Measurements from ENCODE around the gene ZCCHC2. TPM values are rescaled to one million over a fixed set of nuclear protein-coding genes. Genes with fewer than 3 reads are reported as not detected.
A peak's percentile ranks its signal among the peaks of the same experiment; 100 is the strongest.

ZCCHC2 gene
- total RNA-seq, 1 experiment from 2014 or later: 20.6 TPM

- Histone ChIP-seq H3K27me3 (ENCODE audit: low read length) (no peaks in the 10 kb centered on the region), H3K9me2 (replicated peaks; ENCODE audit: insufficient read depth, low read length) (no peaks in the 10 kb centered on the region), H3K36me3 (ENCODE audit: insufficient read depth, low read length) (no peaks in the 10 kb centered on the region), H3K4me1 (ENCODE audit: low read length) (peaks cover 7% of the 10 kb centered on the region), H3K27ac (ENCODE audit: low read length) (no peak overlapping the region), H3K9me3 (ENCODE audit: low read length) (no peaks in the 10 kb centered on the region), H2AFZ (ENCODE audit: low read length) (no peak overlapping the region), H4K20me1 (ENCODE audit: insufficient read depth, low read depth, low read length) (no peaks in the 10 kb centered on the region), H3K4me2 (ENCODE audit: low read depth, low read length, poor library complexity, severe bottlenecking) (no peak overlapping the region), H3K9ac (ENCODE audit: low read length) (no peak overlapping the region), H3K79me2 (ENCODE audit: low read length) (no peaks in the 10 kb centered on the region), H3K4me3 (ENCODE audit: low read length) (no peak overlapping the region)
- DNase-seq: peak; percentile 43
These were observed 90.0 kb downstream of the ZCCHC2 start for GRCh38 chr18:62612776-62613175.

DNA sequence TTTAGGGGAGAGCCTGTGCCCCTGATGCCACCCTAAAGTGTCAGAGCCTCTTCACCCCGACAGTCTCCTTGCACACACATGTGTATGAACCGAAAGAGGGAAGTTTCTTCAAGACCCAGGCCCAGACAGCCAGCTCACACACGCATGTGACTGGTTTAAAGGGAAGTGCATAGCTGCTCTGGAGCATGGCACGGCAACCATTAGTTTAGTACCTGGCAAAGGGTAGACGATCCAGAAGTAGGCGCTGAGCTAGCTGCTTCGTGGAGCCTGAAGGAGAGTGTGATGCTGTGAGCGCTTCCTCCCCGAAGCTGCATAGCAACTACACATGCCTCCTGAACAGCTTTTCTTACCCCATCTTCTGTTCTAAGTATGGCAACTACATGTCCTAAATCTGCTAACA is 91.7 kb downstream of the ZCCHC2 start:
- no peak overlapping the region for H3K9ac ChIP-seq (ENCODE audit: low read length)
- no peak overlapping the region for H3K4me3 ChIP-seq (ENCODE audit: low read length)
- no peaks in the 10 kb centered on the region for H3K36me3 ChIP-seq (ENCODE audit: insufficient read depth, low read length)
- H3K27ac ChIP-seq (ENCODE audit: low read length): no peak overlapping the region
- no peaks in the 10 kb centered on the region for H3K9me3 ChIP-seq (ENCODE audit: low read length)
- no peaks in the 10 kb centered on the region for H3K27me3 ChIP-seq (ENCODE audit: low read length)
- peaks cover 7% of the 10 kb centered on the region for H3K4me1 ChIP-seq (ENCODE audit: low read length)
- DNase-seq: no peak
- no peaks in the 10 kb centered on the region for H3K9me2 ChIP-seq (replicated peaks; ENCODE audit: insufficient read depth, low read length)
- H4K20me1 ChIP-seq (ENCODE audit: insufficient read depth, low read depth, low read length): no peaks in the 10 kb centered on the region
- H3K79me2 ChIP-seq (ENCODE audit: low read length): no peaks in the 10 kb centered on the region
- H3K4me2 ChIP-seq (ENCODE audit: low read depth, low read length, poor library complexity, severe bottlenecking): no peak overlapping the region
- no peak overlapping the region for H2AFZ ChIP-seq (ENCODE audit: low read length)

DNA sequence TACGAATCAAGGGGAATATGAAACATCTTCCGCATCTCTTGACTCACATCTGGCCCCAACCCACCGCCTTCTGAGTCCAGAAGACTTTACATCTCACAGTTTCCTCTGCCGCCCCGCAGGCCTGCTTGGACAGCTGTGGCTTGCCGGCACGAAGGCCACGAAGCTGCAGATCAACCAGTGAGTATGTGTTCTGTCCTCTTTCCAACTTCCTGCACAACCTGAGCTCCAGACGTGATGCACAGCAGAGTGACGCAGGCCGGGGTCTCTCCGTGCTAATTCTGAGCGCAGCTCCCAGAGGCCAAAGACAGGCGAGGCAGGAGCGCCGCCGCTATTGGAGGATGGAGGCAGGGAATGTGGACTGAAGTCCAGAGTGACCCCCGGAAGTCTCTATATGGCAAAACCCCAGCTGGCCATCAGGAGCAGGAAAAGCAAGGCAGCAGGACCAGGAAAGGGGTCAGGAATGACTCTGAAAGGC is 93.5 kb downstream of the ZCCHC2 start:
- DNase-seq: no peak
- Histone ChIP-seq H3K4me1 (ENCODE audit: low read length) (peaks cover 7% of the 10 kb centered on the region), H3K9ac (ENCODE audit: low read length) (no peak overlapping the region), H3K36me3 (ENCODE audit: insufficient read depth, low read length) (no peaks in the 10 kb centered on the region), H3K4me3 (ENCODE audit: low read length) (no peak overlapping the region), H4K20me1 (ENCODE audit: insufficient read depth, low read depth, low read length) (no peaks in the 10 kb centered on the region), H3K4me2 (ENCODE audit: low read depth, low read length, poor library complexity, severe bottlenecking) (no peak overlapping the region), H3K27me3 (ENCODE audit: low read length) (no peaks in the 10 kb centered on the region), H3K9me3 (ENCODE audit: low read length) (no peaks in the 10 kb centered on the region), H3K79me2 (ENCODE audit: low read length) (no peaks in the 10 kb centered on the region), H2AFZ (ENCODE audit: low read length) (no peak overlapping the region), H3K9me2 (replicated peaks; ENCODE audit: insufficient read depth, low read length) (no peaks in the 10 kb centered on the region), H3K27ac (ENCODE audit: low read length) (no peak overlapping the region)

DNA sequence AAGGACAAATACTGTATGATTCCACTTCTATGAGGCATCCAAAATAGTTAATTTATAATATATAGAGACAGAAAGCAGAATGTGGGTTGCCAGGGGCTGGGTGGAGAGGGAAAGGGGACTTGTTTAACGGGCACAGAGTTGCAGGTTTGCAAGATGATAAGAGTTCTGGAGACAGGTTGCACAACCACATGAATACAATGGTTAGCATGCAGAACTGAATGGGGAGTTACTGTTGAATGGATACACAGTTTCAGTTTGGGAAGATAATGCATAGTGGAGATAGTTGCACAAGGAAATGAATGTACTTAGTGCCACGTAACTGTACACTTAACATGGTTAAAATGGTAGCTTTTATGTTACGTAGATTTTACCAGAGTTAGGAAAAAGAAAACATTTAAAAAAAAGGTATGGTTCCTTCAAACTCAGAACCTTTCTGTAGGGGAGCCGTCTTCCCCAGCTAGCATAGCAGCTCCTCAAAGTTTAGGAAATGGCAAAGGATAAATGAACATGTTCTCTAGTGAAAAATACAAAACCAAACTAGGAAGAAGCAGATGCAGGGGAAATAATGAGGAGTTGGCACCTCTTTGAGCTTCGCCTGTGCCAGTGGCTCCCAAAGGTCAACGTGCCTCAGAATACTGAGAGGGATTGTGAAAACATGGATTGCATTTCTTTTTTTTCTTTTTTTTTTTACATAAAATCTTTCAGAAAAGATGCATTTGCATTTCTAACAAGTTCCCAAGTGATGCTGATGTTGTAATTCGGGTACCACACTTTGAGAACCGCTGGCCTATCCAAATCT is 95.2 kb downstream of the ZCCHC2 start:
- H3K79me2 ChIP-seq (ENCODE audit: low read length): no peaks in the 10 kb centered on the region
- H3K9ac ChIP-seq (ENCODE audit: low read length): no peak overlapping the region
- no peak overlapping the region for H3K4me2 ChIP-seq (ENCODE audit: low read depth, low read length, poor library complexity, severe bottlenecking)
- H3K9me3 ChIP-seq (ENCODE audit: low read length): no peaks in the 10 kb centered on the region
- no peaks in the 10 kb centered on the region for H4K20me1 ChIP-seq (ENCODE audit: insufficient read depth, low read depth, low read length)
- no peak overlapping the region for H3K27ac ChIP-seq (ENCODE audit: low read length)
- no peaks in the 10 kb centered on the region for H3K36me3 ChIP-seq (ENCODE audit: insufficient read depth, low read length)
- H3K9me2 ChIP-seq (replicated peaks; ENCODE audit: insufficient read depth, low read length): no peaks in the 10 kb centered on the region
- H3K27me3 ChIP-seq (ENCODE audit: low read length): no peaks in the 10 kb centered on the region
- no peaks in the 10 kb centered on the region for H3K4me1 ChIP-seq (ENCODE audit: low read length)
- no peak for DNase-seq
- no peak overlapping the region for H3K4me3 ChIP-seq (ENCODE audit: low read length)
- no peak overlapping the region for H2AFZ ChIP-seq (ENCODE audit: low read length)

- Histone ChIP-seq H3K4me2 (ENCODE audit: low read depth, low read length, poor library complexity, severe bottlenecking) (no peak overlapping the region), H3K27me3 (ENCODE audit: low read length) (no peaks in the 10 kb centered on the region), H3K4me3 (ENCODE audit: low read length) (no peak overlapping the region), H2AFZ (ENCODE audit: low read length) (no peak overlapping the region), H3K36me3 (ENCODE audit: insufficient read depth, low read length) (no peaks in the 10 kb centered on the region), H3K9ac (ENCODE audit: low read length) (no peak overlapping the region), H3K27ac (ENCODE audit: low read length) (no peak overlapping the region), H4K20me1 (ENCODE audit: insufficient read depth, low read depth, low read length) (no peaks in the 10 kb centered on the region), H3K4me1 (ENCODE audit: low read length) (no peaks in the 10 kb centered on the region), H3K9me2 (replicated peaks; ENCODE audit: insufficient read depth, low read length) (no peaks in the 10 kb centered on the region), H3K79me2 (ENCODE audit: low read length) (no peaks in the 10 kb centered on the region), H3K9me3 (ENCODE audit: low read length) (no peaks in the 10 kb centered on the region)
- no peak for DNase-seq
These were observed 95.9 kb downstream of the ZCCHC2 start for GRCh38 chr18:62618735-62619134.

GRCh38 chr18:62621546-62621945 is 98.7 kb downstream of the ZCCHC2 start:
- Histone ChIP-seq H3K27ac (ENCODE audit: low read length) (no peak overlapping the region), H3K4me2 (ENCODE audit: low read depth, low read length, poor library complexity, severe bottlenecking) (no peak overlapping the region), H3K4me1 (ENCODE audit: low read length) (no peaks in the 10 kb centered on the region), H3K79me2 (ENCODE audit: low read length) (no peaks in the 10 kb centered on the region), H3K9me2 (replicated peaks; ENCODE audit: insufficient read depth, low read length) (no peaks in the 10 kb centered on the region), H2AFZ (ENCODE audit: low read length) (no peak overlapping the region), H3K4me3 (ENCODE audit: low read length) (no peak overlapping the region), H3K27me3 (ENCODE audit: low read length) (no peaks in the 10 kb centered on the region), H3K9me3 (ENCODE audit: low read length) (no peaks in the 10 kb centered on the region), H4K20me1 (ENCODE audit: insufficient read depth, low read depth, low read length) (no peaks in the 10 kb centered on the region), H3K36me3 (ENCODE audit: insufficient read depth, low read length) (no peaks in the 10 kb centered on the region), H3K9ac (ENCODE audit: low read length) (no peak overlapping the region)
- DNase-seq: no peak

- no peaks in the 10 kb centered on the region for H3K36me3 ChIP-seq (ENCODE audit: insufficient read depth, low read length)
- no peaks in the 10 kb centered on the region for H3K9me2 ChIP-seq (replicated peaks; ENCODE audit: insufficient read depth, low read length)
- no peaks in the 10 kb centered on the region for H3K4me1 ChIP-seq (ENCODE audit: low read length)
- no peaks in the 10 kb centered on the region for H3K27me3 ChIP-seq (ENCODE audit: low read length)
- H3K27ac ChIP-seq (ENCODE audit: low read length): no peak overlapping the region
- no peak overlapping the region for H3K4me2 ChIP-seq (ENCODE audit: low read depth, low read length, poor library complexity, severe bottlenecking)
- H3K9ac ChIP-seq (ENCODE audit: low read length): no peak overlapping the region
- no peak overlapping the region for H3K4me3 ChIP-seq (ENCODE audit: low read length)
- H3K9me3 ChIP-seq (ENCODE audit: low read length): no peaks in the 10 kb centered on the region
- no peaks in the 10 kb centered on the region for H4K20me1 ChIP-seq (ENCODE audit: insufficient read depth, low read depth, low read length)
- H3K79me2 ChIP-seq (ENCODE audit: low read length): no peaks in the 10 kb centered on the region
- no peak for DNase-seq
- H2AFZ ChIP-seq (ENCODE audit: low read length): no peak overlapping the region
These were observed 102.2 kb downstream of the ZCCHC2 start for GRCh38 chr18:62625019-62625418.
